ENCODE measurements around the gene NPLOC4.

Gene NPLOC4

GRCh38 chr17:81515530-81516041, 121.3 kb downstream of the NPLOC4 start:
- Histone ChIP-seq H3K4me3 (ENCODE audit: insufficient read depth, low read depth, low read length, poor library complexity, severe bottlenecking) (peak overlapping the region; percentile 51), H3K27ac (ENCODE audit: insufficient read depth, low read length, poor library complexity, severe bottlenecking) (peak overlapping the region; percentile 75), H3K4me1 (ENCODE audit: control insufficient read depth, insufficient read depth, low read length, poor library complexity, severe bottlenecking) (peaks cover 48% of the 10 kb centered on the region), H3K9me3 (ENCODE audit: control insufficient read depth, low read length) (no peaks in the 10 kb centered on the region), H3K27me3 (replicated peaks; ENCODE audit: control insufficient read depth, insufficient read depth, low read length, poor library complexity, severe bottlenecking) (no peaks in the 10 kb centered on the region), H3K36me3 (ENCODE audit: control insufficient read depth, insufficient read depth, low read length) (peaks cover 12% of the 10 kb centered on the region)
- no peak for DNase-seq

- Histone ChIP-seq H3K4me3 (ENCODE audit: insufficient read depth, low read depth, low read length, poor library complexity, severe bottlenecking) (peak overlapping the region; percentile 51), H3K4me1 (ENCODE audit: control insufficient read depth, insufficient read depth, low read length, poor library complexity, severe bottlenecking) (peaks cover 53% of the 10 kb centered on the region), H3K27ac (ENCODE audit: insufficient read depth, low read length, poor library complexity, severe bottlenecking) (peak overlapping the region; percentile 75), H3K36me3 (ENCODE audit: control insufficient read depth, insufficient read depth, low read length) (peaks cover 17% of the 10 kb centered on the region), H3K9me3 (ENCODE audit: control insufficient read depth, low read length) (no peaks in the 10 kb centered on the region), H3K27me3 (replicated peaks; ENCODE audit: control insufficient read depth, insufficient read depth, low read length, poor library complexity, severe bottlenecking) (no peaks in the 10 kb centered on the region)
- DNase-seq, result peak; percentile 57 to 65 (median 61)
Measured at GRCh38 chr17:81514739-81515529, 122.0 kb downstream of the NPLOC4 start.

GRCh38 chr17:81514489-81514738, 122.5 kb downstream of the NPLOC4 start:
- H3K4me3 ChIP-seq (ENCODE audit: insufficient read depth, low read depth, low read length, poor library complexity, severe bottlenecking), result peak overlapping the region; percentile 67
- H3K9me3 ChIP-seq (ENCODE audit: control insufficient read depth, low read length), result no peaks in the 10 kb centered on the region
- H3K27ac ChIP-seq (ENCODE audit: insufficient read depth, low read length, poor library complexity, severe bottlenecking), result peak overlapping the region; percentile 75
- no peak for DNase-seq
- H3K4me1 ChIP-seq (ENCODE audit: control insufficient read depth, insufficient read depth, low read length, poor library complexity, severe bottlenecking), result peaks cover 53% of the 10 kb centered on the region
- H3K27me3 ChIP-seq (replicated peaks; ENCODE audit: control insufficient read depth, insufficient read depth, low read length, poor library complexity, severe bottlenecking), result no peaks in the 10 kb centered on the region
- H3K36me3 ChIP-seq (ENCODE audit: control insufficient read depth, insufficient read depth, low read length), result peaks cover 21% of the 10 kb centered on the region

- H3K4me3 ChIP-seq (ENCODE audit: insufficient read depth, low read depth, low read length, poor library complexity, severe bottlenecking), result peak overlapping the region; percentile 67
Measured at GRCh38 chr17:81513753-81514488, 123.0 kb downstream of the NPLOC4 start.

GRCh38 chr17:81513372-81513752, 123.5 kb downstream of the NPLOC4 start:
- Histone ChIP-seq H3K27me3 (replicated peaks; ENCODE audit: control insufficient read depth, insufficient read depth, low read length, poor library complexity, severe bottlenecking) (no peaks in the 10 kb centered on the region), H3K4me3 (ENCODE audit: insufficient read depth, low read depth, low read length, poor library complexity, severe bottlenecking) (peak overlapping the region; percentile 67), H3K27ac (ENCODE audit: insufficient read depth, low read length, poor library complexity, severe bottlenecking) (peak overlapping the region; percentile 75), H3K4me1 (ENCODE audit: control insufficient read depth, insufficient read depth, low read length, poor library complexity, severe bottlenecking) (peaks cover 55% of the 10 kb centered on the region), H3K36me3 (ENCODE audit: control insufficient read depth, insufficient read depth, low read length) (peaks cover 28% of the 10 kb centered on the region), H3K9me3 (ENCODE audit: control insufficient read depth, low read length) (no peaks in the 10 kb centered on the region)
- peak; percentile 34 to 44 (median 38) for DNase-seq

More at GRCh38 chr17:81513753-81514488, 123.0 kb downstream of the NPLOC4 start:
- peaks cover 24% of the 10 kb centered on the region for H3K36me3 ChIP-seq (ENCODE audit: control insufficient read depth, insufficient read depth, low read length)
- no peaks in the 10 kb centered on the region for H3K9me3 ChIP-seq (ENCODE audit: control insufficient read depth, low read length)
- H3K27ac ChIP-seq (ENCODE audit: insufficient read depth, low read length, poor library complexity, severe bottlenecking), result peak overlapping the region; percentile 75
- no peaks in the 10 kb centered on the region for H3K27me3 ChIP-seq (replicated peaks; ENCODE audit: control insufficient read depth, insufficient read depth, low read length, poor library complexity, severe bottlenecking)
- peaks cover 54% of the 10 kb centered on the region for H3K4me1 ChIP-seq (ENCODE audit: control insufficient read depth, insufficient read depth, low read length, poor library complexity, severe bottlenecking)
- peak in 1 of 3 donors; percentile 19 for DNase-seq

- peaks cover 28% of the 10 kb centered on the region for H3K36me3 ChIP-seq (ENCODE audit: control insufficient read depth, insufficient read depth, low read length)
- peak within 1 kb of the TSS; percentile 77 for H3K27ac ChIP-seq (ENCODE audit: insufficient read depth, low read length, poor library complexity, severe bottlenecking)
- no peaks in the 10 kb centered on the region for H3K9me3 ChIP-seq (ENCODE audit: control insufficient read depth, low read length)
- peak within 1 kb of the TSS; percentile 67 for H3K4me3 ChIP-seq (ENCODE audit: insufficient read depth, low read depth, low read length, poor library complexity, severe bottlenecking)
- peak; percentile 83 to 87 (median 87) for DNase-seq
- H3K4me1 ChIP-seq (ENCODE audit: control insufficient read depth, insufficient read depth, low read length, poor library complexity, severe bottlenecking), result peaks cover 51% of the 10 kb centered on the region
- H3K27me3 ChIP-seq (replicated peaks; ENCODE audit: control insufficient read depth, insufficient read depth, low read length, poor library complexity, severe bottlenecking), result no peaks in the 10 kb centered on the region
Measured at GRCh38 chr17:81512562-81513371, 124.1 kb downstream of the NPLOC4 start, which contains the start of gene ACTG1. Gene ACTG1 (minus strand): TSS chr17:81512799. CDS start chr17:81512354, 445 bp downstream.

- peak in 1 of 3 donors; percentile 32 for DNase-seq
- Histone ChIP-seq H3K27ac (ENCODE audit: insufficient read depth, low read length, poor library complexity, severe bottlenecking) (peak overlapping the region; percentile 77), H3K9me3 (ENCODE audit: control insufficient read depth, low read length) (no peaks in the 10 kb centered on the region), H3K27me3 (replicated peaks; ENCODE audit: control insufficient read depth, insufficient read depth, low read length, poor library complexity, severe bottlenecking) (no peaks in the 10 kb centered on the region), H3K4me1 (ENCODE audit: control insufficient read depth, insufficient read depth, low read length, poor library complexity, severe bottlenecking) (peaks cover 49% of the 10 kb centered on the region), H3K4me3 (ENCODE audit: insufficient read depth, low read depth, low read length, poor library complexity, severe bottlenecking) (peak overlapping the region; percentile 67), H3K36me3 (ENCODE audit: control insufficient read depth, insufficient read depth, low read length) (peaks cover 28% of the 10 kb centered on the region)
Measured at GRCh38 chr17:81511804-81512561, 124.9 kb downstream of the NPLOC4 start.

GRCh38 chr17:81511554-81511803, 125.4 kb downstream of the NPLOC4 start:
- H3K4me1 ChIP-seq (ENCODE audit: control insufficient read depth, insufficient read depth, low read length, poor library complexity, severe bottlenecking), result peaks cover 48% of the 10 kb centered on the region
- DNase-seq, result no peak
- no peaks in the 10 kb centered on the region for H3K9me3 ChIP-seq (ENCODE audit: control insufficient read depth, low read length)
- peaks cover 28% of the 10 kb centered on the region for H3K36me3 ChIP-seq (ENCODE audit: control insufficient read depth, insufficient read depth, low read length)
- peak overlapping the region; percentile 67 for H3K4me3 ChIP-seq (ENCODE audit: insufficient read depth, low read depth, low read length, poor library complexity, severe bottlenecking)
- H3K27me3 ChIP-seq (replicated peaks; ENCODE audit: control insufficient read depth, insufficient read depth, low read length, poor library complexity, severe bottlenecking), result no peaks in the 10 kb centered on the region
- peak overlapping the region; percentile 77 for H3K27ac ChIP-seq (ENCODE audit: insufficient read depth, low read length, poor library complexity, severe bottlenecking)

GRCh38 chr17:81510785-81511553, 125.9 kb downstream of the NPLOC4 start:
- peaks cover 28% of the 10 kb centered on the region for H3K36me3 ChIP-seq (ENCODE audit: control insufficient read depth, insufficient read depth, low read length)
- H3K27ac ChIP-seq (ENCODE audit: insufficient read depth, low read length, poor library complexity, severe bottlenecking), result peak overlapping the region; percentile 77
- H3K4me3 ChIP-seq (ENCODE audit: insufficient read depth, low read depth, low read length, poor library complexity, severe bottlenecking), result peak overlapping the region; percentile 67
- no peaks in the 10 kb centered on the region for H3K27me3 ChIP-seq (replicated peaks; ENCODE audit: control insufficient read depth, insufficient read depth, low read length, poor library complexity, severe bottlenecking)
- peak in 1 of 3 donors; percentile 24 for DNase-seq
- no peaks in the 10 kb centered on the region for H3K9me3 ChIP-seq (ENCODE audit: control insufficient read depth, low read length)
- H3K4me1 ChIP-seq (ENCODE audit: control insufficient read depth, insufficient read depth, low read length, poor library complexity, severe bottlenecking), result peaks cover 43% of the 10 kb centered on the region

All from effector memory CD4-positive, alpha-beta T cell (primary cell).